Stimulated activated CD8-positive, alpha-beta memory T cell treated with anti-CD3 and anti-CD28 coated beads, Interleukin-12 subunit alpha, Interleukin-12 subunit beta, amount 100 ng/mL, for 24 hours (primary cell): ENCODE results near the gene KCNH5.

Source experiments
- DNase-seq: peaks from one replicate; pipeline ENCODE4 v3.0.0-alpha.2; 2020; ENCODE audit errors: extremely low read depth

KCNH5 gene

DNA sequence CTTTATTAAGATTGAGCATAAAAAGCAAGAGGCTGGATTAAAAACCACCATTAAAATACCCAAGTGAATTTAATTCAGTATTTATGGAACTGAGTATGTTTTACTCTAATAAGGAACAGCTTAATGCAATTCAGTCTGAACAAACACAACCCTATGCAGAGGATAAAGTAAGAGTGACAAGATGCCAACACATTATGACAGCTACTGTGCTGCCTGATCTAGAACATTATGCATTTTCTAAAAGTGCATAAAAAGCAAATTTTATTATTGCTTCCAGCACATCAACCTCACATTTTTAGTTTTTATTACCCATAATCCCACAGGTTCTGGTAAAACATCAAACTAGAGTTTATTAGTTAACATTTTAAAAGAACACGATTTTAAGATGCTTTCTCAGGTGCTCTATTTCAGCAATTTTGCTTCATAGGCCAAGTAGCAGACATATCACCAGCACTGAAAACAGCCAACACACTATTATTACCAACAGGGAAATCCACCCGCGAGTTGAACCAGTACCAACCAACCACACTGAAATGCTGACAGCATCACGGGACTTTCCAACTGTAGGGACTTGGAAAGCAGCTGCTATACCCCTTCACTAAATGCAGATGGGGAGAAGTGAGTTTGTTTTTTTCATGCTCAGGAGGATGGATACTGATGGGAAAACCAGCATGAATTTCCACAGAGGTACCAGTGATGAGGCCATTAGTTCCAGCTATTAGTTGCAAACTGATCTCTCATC, 372.1 kb downstream of the KCNH5 start:
- DNase-seq = no peak

GRCh38 chr14:62670526-62670925, 374.7 kb downstream of the KCNH5 start:
- DNase-seq = no peak

DNA sequence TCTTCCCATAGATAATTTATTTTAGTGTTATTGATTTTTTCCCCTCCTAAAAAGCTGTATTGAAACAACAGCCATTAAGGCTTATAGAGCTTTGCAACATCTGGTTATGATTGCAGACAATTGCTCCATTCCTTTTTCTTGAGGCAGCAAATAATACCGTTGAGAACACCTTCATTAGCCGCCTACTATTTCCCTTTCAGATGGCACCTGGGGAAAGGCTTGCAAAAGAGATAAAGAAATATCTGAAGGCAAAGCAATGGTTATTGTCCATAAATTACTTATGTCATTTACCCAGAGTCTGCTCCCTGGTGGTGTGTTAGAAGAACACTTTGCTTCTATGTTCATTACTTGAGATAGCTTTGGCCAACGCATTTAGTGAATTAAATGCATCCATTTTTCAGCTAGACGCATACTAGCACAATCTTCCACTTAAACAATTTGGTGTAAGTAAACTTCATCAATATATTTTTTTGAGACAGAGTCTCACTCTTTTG, 377.8 kb downstream of the KCNH5 start:
- DNase-seq = no peak

- no peak for DNase-seq
Measured at GRCh38 chr14:62665286-62665685, 380.0 kb downstream of the KCNH5 start.

GRCh38 chr14:62663456-62663821, 381.8 kb downstream of the KCNH5 start:
- DNase-seq = no peak

DNA sequence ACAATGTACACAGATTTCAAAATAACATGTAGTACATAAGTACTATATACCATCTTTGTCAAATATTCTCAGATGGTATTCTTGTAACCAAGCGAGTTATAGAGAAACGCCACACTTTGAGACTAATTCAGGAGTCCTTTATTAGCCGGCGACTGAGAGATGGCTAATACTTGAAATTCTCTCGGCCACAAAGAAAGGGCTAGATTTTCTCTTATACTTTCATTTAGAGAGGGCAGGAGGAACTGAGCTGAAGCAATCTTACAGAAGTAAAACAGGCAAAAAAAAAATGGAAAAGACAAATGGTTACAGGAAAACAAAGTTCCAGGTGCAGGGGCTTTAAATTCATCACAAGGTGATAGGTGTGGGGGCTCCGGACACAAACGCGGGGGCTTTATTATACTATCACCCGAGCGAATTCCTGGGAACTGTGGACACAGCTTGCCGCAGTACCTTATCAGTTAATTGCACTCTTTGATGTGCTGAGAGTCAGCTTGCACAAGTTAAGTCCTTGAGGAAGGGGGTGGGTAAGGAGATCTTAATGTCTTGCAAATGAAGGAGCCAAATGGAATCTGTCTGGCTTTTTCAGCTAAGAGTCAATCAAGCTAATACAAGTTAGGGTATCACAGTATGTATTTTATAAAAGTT, 382.3 kb downstream of the KCNH5 start:
- DNase-seq = no peak

DNA sequence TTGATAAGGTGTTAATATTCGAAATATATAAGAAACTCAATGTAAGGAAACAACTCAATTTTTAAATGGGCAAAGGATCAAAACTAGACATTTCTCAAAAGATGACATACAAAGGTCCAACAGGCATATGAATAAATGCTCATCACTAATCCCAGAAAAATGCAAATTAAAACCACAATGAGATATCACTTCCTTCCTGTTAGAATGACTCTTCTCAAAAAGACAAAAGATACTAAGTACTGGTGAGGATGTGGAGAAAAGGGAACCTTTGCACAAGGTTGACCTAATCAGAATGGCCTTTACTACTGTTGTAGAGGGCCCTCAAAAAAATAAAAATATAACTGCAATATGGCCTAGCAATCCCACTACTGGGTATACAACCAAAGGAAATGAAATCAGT, 383.4 kb downstream of the KCNH5 start:
- DNase-seq = no peak

DNA sequence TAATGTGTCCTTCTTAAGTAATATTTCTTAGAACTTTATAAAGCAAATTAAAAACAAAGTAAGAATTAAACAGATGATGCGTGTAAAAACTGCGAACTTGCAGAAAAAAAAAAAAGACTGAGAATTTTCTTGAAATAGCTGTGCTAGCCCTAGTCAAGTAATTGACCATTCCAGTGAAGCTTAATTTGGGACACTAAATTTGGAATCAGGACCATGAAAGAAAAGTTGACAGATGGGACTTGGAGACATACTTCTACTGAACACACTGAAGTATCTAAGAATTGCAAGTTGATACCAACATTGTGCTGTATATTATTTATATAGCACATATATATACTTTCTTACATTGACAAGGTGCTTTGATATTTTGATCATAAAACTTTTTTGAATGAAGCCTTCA, 386.6 kb downstream of the KCNH5 start:
- DNase-seq = no peak

- no peak for DNase-seq
Measured at GRCh38 chr14:62657376-62657775, 387.9 kb downstream of the KCNH5 start.

DNA sequence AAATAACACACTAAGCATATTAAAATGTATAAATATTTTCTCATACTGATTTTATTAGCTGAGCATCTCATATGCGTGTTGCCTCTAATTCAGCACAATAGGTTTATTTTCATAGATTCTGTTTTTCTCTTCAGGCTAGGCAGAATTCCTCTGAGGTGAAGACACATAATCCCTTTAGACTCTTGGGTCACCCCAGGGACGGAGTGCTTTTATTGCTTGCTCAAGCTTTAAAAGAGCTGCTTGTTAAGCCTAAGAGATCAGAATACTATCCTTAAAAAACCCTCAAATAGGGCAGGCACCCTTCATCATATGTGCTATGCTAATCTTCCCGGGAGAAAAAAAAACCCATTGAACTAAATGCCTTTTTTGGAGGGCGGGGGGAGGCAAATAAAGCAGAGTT, 390.1 kb downstream of the KCNH5 start:
- no peak for DNase-seq

GRCh38 chr14:62654641-62655040, 390.6 kb downstream of the KCNH5 start:
- DNase-seq = no peak
